Hepatocyte (in vitro differentiated cells): ENCODE measurements around the gene PIGS. TPM values are rescaled to one million over a fixed set of nuclear protein-coding genes. Genes with fewer than 3 reads are reported as not detected.
A peak's percentile ranks its signal among the peaks of the same experiment; 100 is the strongest.
"Not testable (repeated sequence)": the region's sequence is repeated elsewhere in the genome, so short reads cannot be mapped to it uniquely, and the experiment has no call there.

ENCODE experiments used
- DNase-seq: peaks from one replicate; pipeline ENCODE4 v3.0.0-alpha.2; 2016; ENCODE audit warnings: low spot score
- H2AFZ ChIP-seq: fragments of 200-600 bp; sonication (generic); 2 replicates; pipeline ENCODE4 v1.6.0; 2016; ENCODE audit warnings: antibody characterized with exemption, mild to moderate bottlenecking
- H3K27ac ChIP-seq: fragments of 200-600 bp; sonication (generic); 2 replicates; pipeline ENCODE4 v1.5.1; 2016; ENCODE audit warnings: mild to moderate bottlenecking
- H3K27me3 ChIP-seq: fragments of 200-600 bp; sonication (generic); 2 replicates; pipeline ENCODE4 v1.6.1; 2016
- H3K36me3 ChIP-seq: fragments of 200-600 bp; sonication (generic); replicated peaks from 2 replicates; pipeline ENCODE4 v1.5.1; 2016; ENCODE audit warnings: low read depth; ENCODE audit not compliant: insufficient read depth
- H3K4me1 ChIP-seq: fragments of 200-600 bp; sonication (generic); 2 replicates; pipeline ENCODE4 v1.5.1; 2016; ENCODE audit warnings: mild to moderate bottlenecking, moderate library complexity; ENCODE audit not compliant: insufficient read depth
- H3K4me2 ChIP-seq: fragments of 200-600 bp; sonication (generic); 2 replicates; pipeline ENCODE4 v1.6.0; 2016
- H3K4me3 ChIP-seq: fragments of 200-600 bp; sonication (generic); 2 replicates; pipeline ENCODE4 v1.5.1; 2016; ENCODE audit warnings: mild to moderate bottlenecking
- H3K79me2 ChIP-seq: fragments of 200-600 bp; sonication (generic); 2 replicates; pipeline ENCODE4 v1.6.0; 2017; ENCODE audit warnings: mild to moderate bottlenecking
- H3K9me2 ChIP-seq: fragments of 200-600 bp; sonication (generic); replicated peaks from 2 replicates; pipeline ENCODE4 v1.6.0; 2017; ENCODE audit warnings: mild to moderate bottlenecking; ENCODE audit not compliant: insufficient read depth
- H3K9me3 ChIP-seq: fragments of 200-600 bp; sonication (generic); 2 replicates; pipeline ENCODE4 v1.5.1; 2016; ENCODE audit warnings: low read depth, mild to moderate bottlenecking
- H4K20me1 ChIP-seq: fragments of 200-600 bp; sonication (generic); 2 replicates; pipeline ENCODE4 v1.6.0; 2016; ENCODE audit warnings: mild to moderate bottlenecking; ENCODE audit not compliant: insufficient read depth, poor library complexity, severe bottlenecking
- EZH2 ChIP-seq: fragments of 200-600 bp; sonication (generic); IDR thresholded peaks from 2 replicates; pipeline ENCODE4 v1.6.1; 2016; ENCODE audit warnings: antibody characterized with exemption, mild to moderate bottlenecking, borderline replicate concordance
- EZH2phosphoT487 ChIP-seq: fragments of 200-600 bp; sonication (generic); IDR thresholded peaks from one replicate; pipeline ENCODE4 v1.6.1; 2018; ENCODE audit warnings: antibody characterized with exemption, mild to moderate bottlenecking, low read depth, moderate library complexity; ENCODE audit not compliant: unreplicated experiment, severe bottlenecking
- WGBS: methylation state at CpG from one replicate; pipeline ENCODE4 v1.1.6; 2016; ENCODE audit warnings: low lambda C conversion rate; ENCODE audit errors: missing lambda C conversion rate; 5-methylcytosine and 5-hydroxymethylcytosine counted together
- polyA plus RNA-seq: library from polyadenylated mRNA; unstranded; fragments of >200 nt; fragmentation: Nextera tagmentation; extraction: Ambion mirVana; gene quantifications from 2 replicates; pipeline ENCODE4 v1.2.1, GENCODE V29; 2016
- total RNA-seq: library from RNA; depleted of rRNA; stranded (reverse); fragments of >200 nt; gene quantifications from 2 replicates; pipeline ENCODE4 v1.2.3, GENCODE V29; 2014
- TF ChIP-seq, protein P1 (sequence below): fragments of 200-600 bp; sonication (generic); IDR thresholded peaks from 2 replicates; pipeline ENCODE4 v1.5.1; 2016; ENCODE audit warnings: antibody characterized with exemption, mild to moderate bottlenecking; ENCODE audit not compliant: poor library complexity

Gene PIGS
- total and polyA plus RNA-seq, 2 experiments from 2014 or later = 59.1 to 65.4 TPM

DNA sequence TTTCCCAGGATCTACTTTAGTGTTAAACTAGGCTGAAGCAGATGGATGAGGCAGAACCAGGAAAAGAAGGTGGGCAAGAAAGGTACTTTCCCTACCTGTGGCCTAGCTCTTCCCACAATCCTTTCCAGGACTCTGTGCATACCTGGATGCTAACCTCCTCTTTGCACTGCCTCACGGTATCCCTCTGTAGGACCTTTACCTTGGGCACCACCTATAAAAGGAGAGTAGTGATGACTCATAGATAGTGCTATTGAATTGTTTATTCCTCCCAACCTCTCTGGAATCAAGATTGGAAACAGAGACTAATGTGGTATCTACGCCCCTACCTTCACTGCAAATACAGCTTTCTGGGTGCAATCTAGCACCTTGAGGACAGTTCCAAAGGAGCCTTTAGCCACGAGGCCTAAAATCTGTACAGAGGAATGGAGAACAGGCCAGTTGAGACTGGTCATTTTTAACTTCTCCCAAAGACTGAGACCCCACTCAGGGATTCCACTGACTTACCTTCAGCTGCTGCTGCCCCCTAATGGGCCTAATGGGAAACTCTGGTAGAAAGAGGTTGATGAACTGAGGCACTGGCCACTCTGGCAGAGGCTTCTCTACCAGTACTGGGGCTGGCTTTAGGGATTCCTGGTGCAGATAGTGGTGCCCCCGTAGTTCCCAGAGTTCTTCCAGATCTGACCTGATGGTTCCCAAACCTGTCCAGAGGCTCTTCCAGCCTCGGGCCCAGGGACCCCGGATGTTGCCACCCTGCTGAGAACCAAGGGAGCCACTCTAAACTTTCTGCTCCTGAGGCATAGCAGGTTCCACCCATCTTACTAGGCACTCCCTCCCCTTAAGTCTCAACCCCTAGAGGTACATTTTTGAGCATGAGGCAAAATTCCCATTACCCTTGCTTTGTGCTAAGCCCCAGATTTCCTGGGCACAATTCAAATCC lies 41.9 kb upstream of the PIGS start:
- no peak overlapping the region for H3K27ac ChIP-seq
- no peaks in the 10 kb centered on the region for H3K4me1 ChIP-seq
- H4K20me1 ChIP-seq = no peaks in the 10 kb centered on the region
- no peaks in the 10 kb centered on the region for H3K27me3 ChIP-seq
- H3K79me2 ChIP-seq = no peaks in the 10 kb centered on the region
- WGBS = 77% methylated on average over 6 of the region's 6 CpGs
- H2AFZ ChIP-seq = no peak overlapping the region
- no peaks in the 10 kb centered on the region for H3K9me3 ChIP-seq
- peak; percentile 65 for DNase-seq
- no peak for TF ChIP-seq EZH2
- TF ChIP-seq, protein P1, sequence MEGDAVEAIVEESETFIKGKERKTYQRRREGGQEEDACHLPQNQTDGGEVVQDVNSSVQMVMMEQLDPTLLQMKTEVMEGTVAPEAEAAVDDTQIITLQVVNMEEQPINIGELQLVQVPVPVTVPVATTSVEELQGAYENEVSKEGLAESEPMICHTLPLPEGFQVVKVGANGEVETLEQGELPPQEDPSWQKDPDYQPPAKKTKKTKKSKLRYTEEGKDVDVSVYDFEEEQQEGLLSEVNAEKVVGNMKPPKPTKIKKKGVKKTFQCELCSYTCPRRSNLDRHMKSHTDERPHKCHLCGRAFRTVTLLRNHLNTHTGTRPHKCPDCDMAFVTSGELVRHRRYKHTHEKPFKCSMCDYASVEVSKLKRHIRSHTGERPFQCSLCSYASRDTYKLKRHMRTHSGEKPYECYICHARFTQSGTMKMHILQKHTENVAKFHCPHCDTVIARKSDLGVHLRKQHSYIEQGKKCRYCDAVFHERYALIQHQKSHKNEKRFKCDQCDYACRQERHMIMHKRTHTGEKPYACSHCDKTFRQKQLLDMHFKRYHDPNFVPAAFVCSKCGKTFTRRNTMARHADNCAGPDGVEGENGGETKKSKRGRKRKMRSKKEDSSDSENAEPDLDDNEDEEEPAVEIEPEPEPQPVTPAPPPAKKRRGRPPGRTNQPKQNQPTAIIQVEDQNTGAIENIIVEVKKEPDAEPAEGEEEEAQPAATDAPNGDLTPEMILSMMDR = peak; percentile 67
- H3K4me2 ChIP-seq = no peak overlapping the region
- no peaks in the 10 kb centered on the region for H3K36me3 ChIP-seq
- no peak overlapping the region for H3K4me3 ChIP-seq
- H3K9me2 ChIP-seq = no peaks in the 10 kb centered on the region

- Histone ChIP-seq H3K4me2 (no peak overlapping the region), H3K4me1 (no peaks in the 10 kb centered on the region), H3K27me3 (no peaks in the 10 kb centered on the region), H3K79me2 (no peaks in the 10 kb centered on the region), H3K9me2 (no peaks in the 10 kb centered on the region), H4K20me1 (no peaks in the 10 kb centered on the region), H3K27ac (no peak overlapping the region), H3K4me3 (no peak overlapping the region), H3K9me3 (no peaks in the 10 kb centered on the region), H2AFZ (no peak overlapping the region), H3K36me3 (no peaks in the 10 kb centered on the region)
- 90% methylated on average over 2 of the region's 2 CpGs for WGBS
- TF ChIP-seq EZH2phosphoT487 (no peak), EZH2 (no peak)
- TF ChIP-seq, protein P1 = no peak
- DNase-seq = no peak
These were observed 41.2 kb upstream of the PIGS start for GRCh38 chr17:28612531-28612930.

DNA sequence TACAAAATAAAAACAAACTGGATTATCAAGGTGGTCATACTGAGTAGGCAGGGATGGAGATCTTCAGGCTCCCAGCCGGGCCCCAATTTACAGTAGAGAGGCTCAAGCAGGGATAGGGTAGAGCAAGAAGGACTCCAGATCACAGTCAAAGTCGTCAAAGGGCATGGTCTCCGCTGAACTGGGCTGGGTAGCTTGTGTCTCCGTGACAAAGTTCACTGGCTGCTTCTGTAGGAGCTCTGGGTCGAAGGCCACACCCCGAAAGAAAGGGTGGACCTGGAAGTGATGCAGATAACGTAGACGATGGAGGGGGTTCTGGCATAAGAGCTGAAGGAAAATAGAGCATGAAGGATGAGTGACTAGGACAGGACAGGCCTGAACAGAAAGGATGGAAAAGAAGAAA lies 39.1 kb upstream of the PIGS start:
- no peaks in the 10 kb centered on the region for H4K20me1 ChIP-seq
- WGBS = 83% methylated on average over 8 of the region's 8 CpGs
- no peaks in the 10 kb centered on the region for H3K9me2 ChIP-seq
- no peak overlapping the region for H3K27ac ChIP-seq
- no peak overlapping the region for H2AFZ ChIP-seq
- no peaks in the 10 kb centered on the region for H3K79me2 ChIP-seq
- TF ChIP-seq EZH2phosphoT487 = no peak
- H3K27me3 ChIP-seq = no peaks in the 10 kb centered on the region
- H3K4me2 ChIP-seq = no peak overlapping the region
- H3K9me3 ChIP-seq = no peaks in the 10 kb centered on the region
- no peaks in the 10 kb centered on the region for H3K4me1 ChIP-seq
- H3K4me3 ChIP-seq = no peak overlapping the region
- DNase-seq = no peak
- H3K36me3 ChIP-seq = no peaks in the 10 kb centered on the region

DNA sequence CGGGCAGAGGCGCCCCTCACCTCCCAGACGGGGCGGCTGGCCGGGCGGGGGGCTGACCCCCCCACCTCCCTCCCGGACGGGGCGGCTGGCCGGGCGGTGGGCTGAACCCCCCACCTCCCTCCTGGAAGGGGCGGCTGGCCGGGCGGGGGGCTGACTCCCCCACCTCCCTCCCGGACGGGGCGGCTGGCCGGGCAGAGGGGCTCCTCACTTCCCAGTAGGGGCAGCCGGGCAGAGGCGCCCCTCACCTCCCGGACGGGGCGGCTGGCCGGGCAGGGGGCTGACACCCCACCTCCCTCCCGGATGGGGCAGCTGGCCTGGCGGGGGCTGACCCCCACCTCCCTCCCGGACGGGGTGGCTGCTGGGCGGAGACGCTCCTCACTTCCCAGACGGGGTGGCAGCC lies 32.7 kb upstream of the PIGS start:
- H3K4me1 ChIP-seq, H3K9me3 ChIP-seq, H3K36me3 ChIP-seq, H3K79me2 ChIP-seq, H3K9me2 ChIP-seq, H2AFZ ChIP-seq, H3K27ac ChIP-seq, H4K20me1 ChIP-seq, H3K4me3 ChIP-seq, DNase-seq, H3K4me2 ChIP-seq, H3K27me3 ChIP-seq: not testable (repeated sequence)
- WGBS = no CpG with 5 or more reads among the region's 31 CpGs
